B cell (primary cell): ENCODE data around the gene GFOD1. TPM values are rescaled to one million over a fixed set of nuclear protein-coding genes. Genes with fewer than 3 reads are reported as not detected.
A peak's percentile ranks its signal among the peaks of the same experiment; 100 is the strongest.

Experiments
- ATAC-seq: fragments of 200-7000 bp; cut with Tn5 transposase; one replicate; pipeline ENCODE4 v1.10.0; 2021; ENCODE audit warnings: low read depth, mild to moderate bottlenecking, moderate number of reproducible peaks, moderate library complexity
- CTCF ChIA-PET: fragments of 350-600 bp; sonication (Branson Sonifier 250); formaldehyde crosslinking; loops from one replicate; lab custom pipeline; 2021; ENCODE audit warnings: antibody characterized with exemption, inconsistent platforms; lab: Charles Lee
- POLR2A ChIA-PET: fragments of 350-600 bp; sonication (Branson Sonifier 250); formaldehyde crosslinking; loops from one replicate; lab custom pipeline; 2021; ENCODE audit warnings: antibody characterized with exemption; lab: Charles Lee
- DNase-seq: peaks from one replicate; pipeline ENCODE4 v3.0.0; 2013
- H2AFZ ChIP-seq: 2 replicates; pipeline ENCODE4 v1.6.1; 2012; ENCODE audit warnings: mild to moderate bottlenecking, low read depth, low read length; ENCODE audit not compliant: insufficient read depth, poor library complexity, severe bottlenecking
- H3K27ac ChIP-seq, 2 donors: 1 replicate in 1 of 2; 2 replicates in 1 of 2; pipeline ENCODE4 v1.5.1; 2012 to 2013; ENCODE audit warnings: low read length in 2 of 2, mild to moderate bottlenecking in 2 of 2, moderate library complexity in 1 of 2
- H3K27me3 ChIP-seq, 4 experiments: fragments of 200-600 bp in 1 of 4; sonication (generic) in 1 of 4; replicated peaks in 1 of 4; 1 replicate in 2 of 4; 2 replicates in 2 of 4; pipeline versions ENCODE4 v1.6.1 to v1.7.0; 2013 to 2016; ENCODE audit warnings: low read length in 3 of 4, mild to moderate bottlenecking in 2 of 4, mixed read lengths in 1 of 4, moderate library complexity in 1 of 4; ENCODE audit not compliant: insufficient read depth in 4 of 4, control insufficient read depth in 3 of 4; ENCODE audit errors: control extremely low read depth in 1 of 4
- H3K36me3 ChIP-seq, 2 experiments: replicated peaks in 1 of 2; 1 replicate in 1 of 2; 2 replicates in 1 of 2; pipeline versions ENCODE4 v1.6.1 to v1.7.1; 2013; ENCODE audit warnings: low read length in 1 of 2; ENCODE audit not compliant: insufficient read depth in 2 of 2, control insufficient read depth in 1 of 2; ENCODE audit errors: control extremely low read depth in 1 of 2, extremely low read depth in 1 of 2
- H3K4me1 ChIP-seq, 2 donors: fragments of 200-600 bp in 1 of 2; sonication (generic) in 1 of 2; 1 replicate in 1 of 2; 2 replicates in 1 of 2; pipeline versions ENCODE4 v1.5.1 to v1.6.1; 2013 to 2017; ENCODE audit warnings: low read length in 2 of 2; ENCODE audit not compliant: control insufficient read depth in 2 of 2, insufficient read depth in 2 of 2
- H3K4me2 ChIP-seq: replicated peaks from 2 replicates; pipeline ENCODE3; 2012; ENCODE audit warnings: mild to moderate bottlenecking, low read depth, low read length; ENCODE audit not compliant: poor library complexity, severe bottlenecking
- H3K4me3 ChIP-seq, 5 experiments: fragments of 200-600 bp in 1 of 5; sonication (generic) in 1 of 5; 1 replicate in 3 of 5; 2 replicates in 2 of 5; pipeline versions ENCODE4 v1.5.1 to v1.7.0; 2011 to 2016; ENCODE audit warnings: low read length in 4 of 5, mild to moderate bottlenecking in 4 of 5, low read depth in 2 of 5, control low read depth in 1 of 5, moderate library complexity in 1 of 5; ENCODE audit not compliant: insufficient read depth in 1 of 5; ENCODE audit errors: control extremely low read depth in 1 of 5, extremely low read depth in 1 of 5
- H3K79me2 ChIP-seq: fragments of 200-600 bp; sonication (generic); one replicate; pipeline ENCODE4 v1.6.0; 2016; ENCODE audit warnings: low read length; ENCODE audit not compliant: control insufficient read depth, insufficient read depth
- H3K9ac ChIP-seq: fragments of 200-600 bp; sonication (generic); 2 replicates; pipeline ENCODE4 v1.6.1; 2017; ENCODE audit warnings: mild to moderate bottlenecking, low read length, moderate library complexity
- H3K9me3 ChIP-seq, 3 donors: one replicate each; pipeline versions ENCODE4 v1.6.1 to v1.7.1; 2013; ENCODE audit warnings: low read length in 2 of 3; ENCODE audit not compliant: control insufficient read depth in 2 of 3, insufficient read depth in 1 of 3; ENCODE audit errors: control extremely low read depth in 1 of 3
- H4K20me1 ChIP-seq: 2 replicates; pipeline ENCODE4 v1.6.0; 2012; ENCODE audit warnings: mild to moderate bottlenecking, low read length; ENCODE audit not compliant: insufficient read depth, control insufficient read depth, poor library complexity, severe bottlenecking
- H3K27ac Mint-ChIP-seq: one replicate; pipeline ENCODE4 v1.8.0; 2021; ENCODE audit warnings: mixed read lengths
- H3K27me3 Mint-ChIP-seq: one replicate; pipeline ENCODE4 v1.8.0; 2021; ENCODE audit warnings: mixed read lengths
- H3K4me1 Mint-ChIP-seq: one replicate; pipeline ENCODE4 v1.8.0; 2021; ENCODE audit warnings: mixed read lengths
- H3K4me3 Mint-ChIP-seq: one replicate; pipeline ENCODE4 v1.8.0; 2021; ENCODE audit warnings: mixed read lengths
- H3K9me3 Mint-ChIP-seq: one replicate; pipeline ENCODE4 v1.8.0; 2022; ENCODE audit warnings: mixed read lengths; ENCODE audit not compliant: insufficient read depth
- EZH2 ChIP-seq: IDR thresholded peaks from 2 replicates; pipeline ENCODE4 v1.6.1; 2012; ENCODE audit warnings: borderline replicate concordance, low read depth, mild to moderate bottlenecking, moderate library complexity, low read length; ENCODE audit not compliant: insufficient read depth, poor library complexity, severe bottlenecking
- WGBS: methylation state at CpG from one replicate; pipeline ENCODE4 v1.1.5; 2013; ENCODE audit warnings: missing lambda C conversion rate; ENCODE audit not compliant: insufficient coverage; 5-methylcytosine and 5-hydroxymethylcytosine counted together
- intact Hi-C: fragments of 100-400 bp; cut with micrococcal nuclease; formaldehyde crosslinking; loops from one replicate; pipeline ENCODE4 v1.10.0; 2022
- polyA plus RNA-seq: library from polyadenylated mRNA; depleted of rRNA; stranded (reverse); fragments of >200 nt; gene quantifications from 2 replicates; pipeline ENCODE4 v1.2.3, GENCODE V29; 2012
- total RNA-seq, 2 donors: library from RNA; stranded (reverse); fragments of 120-200 nt in 1 of 2; gene quantifications; 1 replicate in 1 of 2; 2 replicates in 1 of 2; pipeline versions ENCODE4 v1.2.3 to v1.2.4, GENCODE V29; 2013 to 2022
- TF ChIP-seq, protein P1 (sequence below): fragments of 200-600 bp; IDR thresholded peaks from one replicate; pipeline ENCODE4 v1.8.0; 2022; ENCODE audit warnings: antibody characterized with exemption, mild to moderate bottlenecking

The GFOD1 gene
- total and polyA plus RNA-seq, 2 donors (not counting 1 experiment from before 2014, with no cell fraction given) = 8.3 to 42.4 TPM

DNA sequence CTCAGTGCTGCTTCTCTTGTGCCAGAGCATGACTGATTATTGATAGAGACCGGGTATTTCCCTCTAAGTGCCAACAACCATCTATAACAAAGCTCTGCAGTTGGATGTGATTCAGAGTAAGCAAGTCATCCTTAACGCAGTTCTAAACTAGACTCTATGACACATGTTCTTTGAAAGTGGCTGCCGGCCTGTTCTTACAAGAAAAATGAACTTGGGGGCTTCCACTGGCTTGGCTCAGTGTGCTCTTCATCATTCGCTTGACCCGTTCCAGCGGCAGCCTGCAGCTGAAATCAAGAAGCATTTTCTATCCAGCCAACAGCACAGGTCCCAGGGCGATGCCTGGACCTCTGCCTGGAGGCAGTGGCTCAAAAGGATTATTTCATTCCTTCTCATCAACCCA, 29.8 kb downstream of the GFOD1 start:
- ATAC-seq = no peak
- Mint-ChIP-seq H3K4me1 (peaks cover 74% of the 10 kb centered on the region), H3K4me3 (no peak overlapping the region), H3K27ac (peak overlapping the region; percentile 32), H3K9me3 (no peaks in the 10 kb centered on the region), H3K27me3 (no peaks in the 10 kb centered on the region)
- TF ChIP-seq, protein P1, sequence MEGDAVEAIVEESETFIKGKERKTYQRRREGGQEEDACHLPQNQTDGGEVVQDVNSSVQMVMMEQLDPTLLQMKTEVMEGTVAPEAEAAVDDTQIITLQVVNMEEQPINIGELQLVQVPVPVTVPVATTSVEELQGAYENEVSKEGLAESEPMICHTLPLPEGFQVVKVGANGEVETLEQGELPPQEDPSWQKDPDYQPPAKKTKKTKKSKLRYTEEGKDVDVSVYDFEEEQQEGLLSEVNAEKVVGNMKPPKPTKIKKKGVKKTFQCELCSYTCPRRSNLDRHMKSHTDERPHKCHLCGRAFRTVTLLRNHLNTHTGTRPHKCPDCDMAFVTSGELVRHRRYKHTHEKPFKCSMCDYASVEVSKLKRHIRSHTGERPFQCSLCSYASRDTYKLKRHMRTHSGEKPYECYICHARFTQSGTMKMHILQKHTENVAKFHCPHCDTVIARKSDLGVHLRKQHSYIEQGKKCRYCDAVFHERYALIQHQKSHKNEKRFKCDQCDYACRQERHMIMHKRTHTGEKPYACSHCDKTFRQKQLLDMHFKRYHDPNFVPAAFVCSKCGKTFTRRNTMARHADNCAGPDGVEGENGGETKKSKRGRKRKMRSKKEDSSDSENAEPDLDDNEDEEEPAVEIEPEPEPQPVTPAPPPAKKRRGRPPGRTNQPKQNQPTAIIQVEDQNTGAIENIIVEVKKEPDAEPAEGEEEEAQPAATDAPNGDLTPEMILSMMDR = no peak
- no peak for TF ChIP-seq EZH2
- intact Hi-C loops = loop anchor here (10.0 kb wide), 1 partner anchor 157 kb away; the partner anchor contains the start of gene NOL7
- H3K27ac ChIP-seq = no peak overlapping the region
- no peaks in the 10 kb centered on the region for H3K9me3 ChIP-seq
- H3K9ac ChIP-seq = no peak overlapping the region
- no peak overlapping the region for H3K4me3 ChIP-seq
- peaks cover 50 to 58% of the 10 kb centered on the region in 2 donors for H3K4me1 ChIP-seq
- WGBS = 97% methylated on average over 6 of the region's 7 CpGs
- H3K36me3 ChIP-seq = peaks cover 0 to 5% of the 10 kb centered on the region in 2 experiments
- peaks cover 56% of the 10 kb centered on the region for H3K79me2 ChIP-seq
- no peak overlapping the region for H2AFZ ChIP-seq
- POLR2A ChIA-PET = no interaction called here
- H4K20me1 ChIP-seq = no peaks in the 10 kb centered on the region
- no peak overlapping the region for H3K4me2 ChIP-seq
- CTCF ChIA-PET = interaction anchor here (0.6 to 4.3 kb wide), 5 partner anchors 9 to 79 kb away, joined by 3 to 34 read pairs (median 4); partner anchors contain the start of gene GFOD1
- no peak for DNase-seq
- no peaks in the 10 kb centered on the region for H3K27me3 ChIP-seq

DNA sequence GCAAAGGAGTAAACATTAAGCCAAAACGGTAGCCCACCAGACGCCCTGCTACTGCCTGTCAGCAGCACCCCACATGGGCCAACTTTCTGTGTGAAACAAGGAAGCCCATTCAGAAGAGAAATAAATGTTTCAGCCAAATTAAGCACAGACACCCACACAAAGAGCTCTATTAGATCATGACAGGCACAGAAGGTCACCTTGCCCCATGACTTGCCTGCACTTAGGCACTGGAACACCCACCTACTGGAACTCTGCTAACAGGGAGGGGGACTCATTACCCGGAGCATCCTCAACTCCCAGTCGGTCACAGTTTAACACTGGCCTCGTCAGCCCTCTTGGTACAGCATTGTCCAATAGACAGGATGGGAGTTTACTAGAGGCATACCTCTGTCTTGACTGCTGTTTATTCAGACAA, 31.8 kb downstream of the GFOD1 start:
- Histone ChIP-seq H3K27ac (peak overlapping the region; percentile 23 to 50), H3K4me1 (peaks cover 36 to 41% of the 10 kb centered on the region in 2 donors), H3K4me3 (no peak overlapping the region), H3K27me3 (no peaks in the 10 kb centered on the region), H3K79me2 (peaks cover 44% of the 10 kb centered on the region), H3K4me2 (peak overlapping the region; percentile 59), H4K20me1 (no peaks in the 10 kb centered on the region), H3K36me3 (peaks cover 0 to 10% of the 10 kb centered on the region in 2 experiments), H2AFZ (peak overlapping the region; percentile 57), H3K9me3 (no peaks in the 10 kb centered on the region), H3K9ac (no peak overlapping the region)
- intact Hi-C loops = loop anchor here (1.0 to 10.0 kb wide), 3 partner anchors 31 to 159 kb away; partner anchors contain the start of gene NOL7
- WGBS = 72% methylated on average over 4 of the region's 5 CpGs
- no peak for DNase-seq
- Mint-ChIP-seq H3K9me3 (no peaks in the 10 kb centered on the region), H3K27ac (peak overlapping the region; percentile 88), H3K4me3 (peak overlapping the region; percentile 76), H3K4me1 (peaks cover 56% of the 10 kb centered on the region), H3K27me3 (no peaks in the 10 kb centered on the region)
- CTCF ChIA-PET = interaction anchor here (1.0 to 5.0 kb wide), 9 partner anchors 20 to 313 kb away, joined by 3 to 34 read pairs (median 5); partner anchors contain the start of genes GFOD1 and NOL7
- no peak for ATAC-seq
- TF ChIP-seq, protein P1 = no peak
- TF ChIP-seq EZH2 = no peak
- POLR2A ChIA-PET = interaction anchor here (0.6 to 1.0 kb wide), 4 partner anchors 29 to 197 kb away, joined by 3 read pairs; no protein-coding TSS in a partner anchor
